ENCODE data around the gene SLAMF1. TPM values are rescaled to one million over a fixed set of nuclear protein-coding genes. Genes with fewer than 3 reads are reported as not detected.

The SLAMF1 gene
- total RNA-seq, 1 donor from 2014 or later, result not detected

- FAIRE-seq, result no peak
- no peaks in the 10 kb centered on the region for H3K27me3 ChIP-seq (ENCODE audit: control insufficient read depth, insufficient read depth, low read length)
- no peak overlapping the region for H3K4me3 ChIP-seq (ENCODE audit: low read depth, low read length)
- H3K36me3 ChIP-seq (ENCODE audit: control insufficient read depth, insufficient read depth, low read length), result no peaks in the 10 kb centered on the region
- no peak for TF ChIP-seq CTCF (IDR thresholded peaks at IDR 0.05; ENCODE audit: insufficient read depth, low read length, severe bottlenecking)
- DNase-seq (ENCODE audit: low read depth), result no peak
Measured at GRCh38 chr1:160639652-160640051, 7.2 kb downstream of the SLAMF1 start.

GRCh38 chr1:160638926-160639325 lies 7.9 kb downstream of the SLAMF1 start:
- no peak for FAIRE-seq
- H3K27me3 ChIP-seq (ENCODE audit: control insufficient read depth, insufficient read depth, low read length), result no peaks in the 10 kb centered on the region
- DNase-seq (ENCODE audit: low read depth), result no peak
- H3K36me3 ChIP-seq (ENCODE audit: control insufficient read depth, insufficient read depth, low read length), result no peaks in the 10 kb centered on the region
- H3K4me3 ChIP-seq (ENCODE audit: low read depth, low read length), result no peak overlapping the region
- no peak for TF ChIP-seq CTCF (IDR thresholded peaks at IDR 0.05; ENCODE audit: insufficient read depth, low read length, severe bottlenecking)

- no peak for DNase-seq (ENCODE audit: low read depth)
- Histone ChIP-seq H3K27me3 (ENCODE audit: control insufficient read depth, insufficient read depth, low read length) (no peaks in the 10 kb centered on the region), H3K4me3 (ENCODE audit: low read depth, low read length) (no peak overlapping the region), H3K36me3 (ENCODE audit: control insufficient read depth, insufficient read depth, low read length) (no peaks in the 10 kb centered on the region)
- TF ChIP-seq CTCF (IDR thresholded peaks at IDR 0.05; ENCODE audit: insufficient read depth, low read length, severe bottlenecking), result no peak
- no peak for FAIRE-seq
Measured at GRCh38 chr1:160638540-160638857, 8.3 kb downstream of the SLAMF1 start.

- no peak for TF ChIP-seq CTCF (IDR thresholded peaks at IDR 0.05; ENCODE audit: insufficient read depth, low read length, severe bottlenecking)
- no peak for DNase-seq (ENCODE audit: low read depth)
- Histone ChIP-seq H3K4me3 (ENCODE audit: low read depth, low read length) (no peak overlapping the region), H3K27me3 (ENCODE audit: control insufficient read depth, insufficient read depth, low read length) (peaks cover 2% of the 10 kb centered on the region), H3K36me3 (ENCODE audit: control insufficient read depth, insufficient read depth, low read length) (no peaks in the 10 kb centered on the region)
- FAIRE-seq, result no peak
Measured at GRCh38 chr1:160637821-160638539, 8.9 kb downstream of the SLAMF1 start.

GRCh38 chr1:160637065-160637464 lies 9.8 kb downstream of the SLAMF1 start:
- peaks cover 2% of the 10 kb centered on the region for H3K27me3 ChIP-seq (ENCODE audit: control insufficient read depth, insufficient read depth, low read length)
- FAIRE-seq (no peak), DNase-seq (ENCODE audit: low read depth) (no peak)
- no peak overlapping the region for H3K4me3 ChIP-seq (ENCODE audit: low read depth, low read length)
- no peak for TF ChIP-seq CTCF (IDR thresholded peaks at IDR 0.05; ENCODE audit: insufficient read depth, low read length, severe bottlenecking)
- no peaks in the 10 kb centered on the region for H3K36me3 ChIP-seq (ENCODE audit: control insufficient read depth, insufficient read depth, low read length)

- H3K36me3 ChIP-seq (ENCODE audit: control insufficient read depth, insufficient read depth, low read length), result no peaks in the 10 kb centered on the region
- no peak for DNase-seq (ENCODE audit: low read depth)
- TF ChIP-seq CTCF (IDR thresholded peaks at IDR 0.05; ENCODE audit: insufficient read depth, low read length, severe bottlenecking), result no peak
- no peak overlapping the region for H3K4me3 ChIP-seq (ENCODE audit: low read depth, low read length)
- peaks cover 2% of the 10 kb centered on the region for H3K27me3 ChIP-seq (ENCODE audit: control insufficient read depth, insufficient read depth, low read length)
- FAIRE-seq, result no peak
Measured at GRCh38 chr1:160636547-160636946, 10.3 kb downstream of the SLAMF1 start.
